Immature natural killer cell (primary cell): ENCODE measurements around the gene ABHD15. TPM values are rescaled to one million over a fixed set of nuclear protein-coding genes. Genes with fewer than 3 reads are reported as not detected.

Experiments
- DNase-seq, 3 donors: peaks; one replicate each; pipeline ENCODE4 v3.0.0; 2022; ENCODE audit warnings: mixed read lengths in 1 of 3
- H3K27ac Mint-ChIP-seq, 6 donors: one replicate each; pipeline ENCODE4 v1.8.0; 2020; ENCODE audit warnings: mixed read lengths in 6 of 6, mild to moderate bottlenecking in 5 of 6, inconsistent platforms in 4 of 6, moderate library complexity in 3 of 6
- H3K27me3 Mint-ChIP-seq, 3 donors: one replicate each; pipeline ENCODE4 v1.8.0; 2020 to 2021; ENCODE audit warnings: low read depth in 3 of 3, mild to moderate bottlenecking in 3 of 3, mixed read lengths in 3 of 3, moderate library complexity in 3 of 3, inconsistent platforms in 1 of 3
- H3K36me3 Mint-ChIP-seq, 3 donors: one replicate each; pipeline ENCODE4 v1.8.0; 2020; ENCODE audit warnings: mixed read lengths in 3 of 3, inconsistent platforms in 2 of 3, mild to moderate bottlenecking in 2 of 3
- H3K4me1 Mint-ChIP-seq, 2 donors: one replicate each; pipeline ENCODE4 v1.8.0; 2020; ENCODE audit warnings: inconsistent platforms in 2 of 2, mild to moderate bottlenecking in 2 of 2, mixed read lengths in 2 of 2, moderate library complexity in 1 of 2
- H3K4me3 Mint-ChIP-seq, 5 donors: one replicate each; pipeline ENCODE4 v1.8.0; 2020; ENCODE audit warnings: mild to moderate bottlenecking in 5 of 5, mixed read lengths in 5 of 5, inconsistent platforms in 3 of 5, moderate library complexity in 3 of 5
- H3K9me3 Mint-ChIP-seq, 6 donors: one replicate each; pipeline ENCODE4 v1.8.0; 2020; ENCODE audit warnings: mild to moderate bottlenecking in 6 of 6, mixed read lengths in 6 of 6, inconsistent platforms in 4 of 6, moderate library complexity in 3 of 6
- polyA plus RNA-seq, 3 donors: library from polyadenylated mRNA; unstranded; fragments of 300-500 nt; fragmentation: Illumina TruSeq; gene quantifications; one replicate each; pipeline ENCODE4 v1.2.3, GENCODE V29; 2021

The ABHD15 gene
- polyA plus RNA-seq, 3 donors from 2014 or later: 31.6 to 36.7 (median 34.0) TPM

GRCh38 chr17:29607557-29608195 lies 40.8 kb upstream of the ABHD15 start:
- DNase-seq: no peak
- Mint-ChIP-seq H3K9me3 (no peaks in the 10 kb centered on the region), H3K4me1 (peaks cover 15 to 18% of the 10 kb centered on the region in 2 donors), H3K4me3 (no peak overlapping the region), H3K27me3 (peaks cover 1 to 3% (median 3%) of the 10 kb centered on the region in 3 donors), H3K36me3 (no peaks in the 10 kb centered on the region), H3K27ac (peak overlapping the region in 1 of 6 donors; percentile 46)

GRCh38 chr17:29603109-29603674 lies 36.4 kb upstream of the ABHD15 start:
- no peak for DNase-seq
- no peak overlapping the region for H3K4me3 Mint-ChIP-seq
- no peak overlapping the region for H3K27ac Mint-ChIP-seq
- no peaks in the 10 kb centered on the region for H3K36me3 Mint-ChIP-seq
- peaks cover 0 to 2% (median 1%) of the 10 kb centered on the region in 3 donors for H3K27me3 Mint-ChIP-seq
- H3K4me1 Mint-ChIP-seq: peaks cover 0 to 1% of the 10 kb centered on the region in 2 donors
- H3K9me3 Mint-ChIP-seq: no peaks in the 10 kb centered on the region

GRCh38 chr17:29597361-29598172 lies 30.7 kb upstream of the ABHD15 start:
- H3K9me3 Mint-ChIP-seq: no peaks in the 10 kb centered on the region
- H3K36me3 Mint-ChIP-seq: no peaks in the 10 kb centered on the region
- H3K27ac Mint-ChIP-seq: no peak overlapping the region
- H3K4me3 Mint-ChIP-seq: no peak overlapping the region
- peaks cover 0 to 1% (median 0%) of the 10 kb centered on the region in 3 donors for H3K27me3 Mint-ChIP-seq
- peaks cover 2 to 9% of the 10 kb centered on the region in 2 donors for H3K4me1 Mint-ChIP-seq
- DNase-seq: no peak

GRCh38 chr17:29596811-29597210 lies 30.0 kb upstream of the ABHD15 start:
- Mint-ChIP-seq H3K27ac (no peak overlapping the region), H3K4me3 (no peak overlapping the region), H3K36me3 (no peaks in the 10 kb centered on the region), H3K27me3 (peaks cover 0 to 1% (median 0%) of the 10 kb centered on the region in 3 donors), H3K4me1 (peaks cover 9 to 16% of the 10 kb centered on the region in 2 donors), H3K9me3 (no peaks in the 10 kb centered on the region)
- no peak for DNase-seq

GRCh38 chr17:29595943-29596774 lies 29.3 kb upstream of the ABHD15 start:
- Mint-ChIP-seq H3K4me1 (peaks cover 16 to 23% of the 10 kb centered on the region in 2 donors), H3K27ac (no peak overlapping the region), H3K4me3 (no peak overlapping the region), H3K36me3 (no peaks in the 10 kb centered on the region), H3K27me3 (peaks cover 0 to 3% (median 1%) of the 10 kb centered on the region in 3 donors), H3K9me3 (no peaks in the 10 kb centered on the region)
- no peak for DNase-seq

- Mint-ChIP-seq H3K4me3 (peak overlapping the region; percentile 20 to 67 (median 61)), H3K27me3 (peaks cover 0 to 3% (median 1%) of the 10 kb centered on the region in 3 donors), H3K9me3 (no peaks in the 10 kb centered on the region), H3K4me1 (peaks cover 24 to 31% of the 10 kb centered on the region in 2 donors), H3K36me3 (no peaks in the 10 kb centered on the region), H3K27ac (no peak overlapping the region)
- DNase-seq: no peak
Observed at GRCh38 chr17:29595107-29595942, 28.5 kb upstream of the ABHD15 start.

- no peaks in the 10 kb centered on the region for H3K9me3 Mint-ChIP-seq
- peaks cover 31 to 37% of the 10 kb centered on the region in 2 donors for H3K4me1 Mint-ChIP-seq
- DNase-seq: no peak
- peak overlapping the region; percentile 56 to 73 (median 67) for H3K4me3 Mint-ChIP-seq
- H3K27me3 Mint-ChIP-seq: peaks cover 0 to 3% (median 1%) of the 10 kb centered on the region in 3 donors
- H3K27ac Mint-ChIP-seq: no peak overlapping the region
- H3K36me3 Mint-ChIP-seq: no peaks in the 10 kb centered on the region
Observed at GRCh38 chr17:29594519-29595090, 27.8 kb upstream of the ABHD15 start.

GRCh38 chr17:29593591-29594518 lies 27.0 kb upstream of the ABHD15 start:
- Mint-ChIP-seq H3K4me3 (peak overlapping the region; percentile 56 to 73 (median 67)), H3K36me3 (no peaks in the 10 kb centered on the region), H3K9me3 (no peaks in the 10 kb centered on the region), H3K27ac (no peak overlapping the region), H3K4me1 (peaks cover 31 to 37% of the 10 kb centered on the region in 2 donors), H3K27me3 (peaks cover 0 to 4% (median 1%) of the 10 kb centered on the region in 3 donors)
- DNase-seq: no peak

GRCh38 chr17:29592850-29593551 lies 26.2 kb upstream of the ABHD15 start, which contains the start of gene ANKRD13B:
ANKRD13B (plus strand) TSS chr17:29593132; CDS start chr17:29593622, 490 bp downstream.
- DNase-seq: no peak
- H3K9me3 Mint-ChIP-seq: no peaks in the 10 kb centered on the region
- peak within 1 kb of the TSS in 2 of 6 donors; percentile 46 to 57 for H3K27ac Mint-ChIP-seq
- peaks cover 37 to 45% of the 10 kb centered on the region in 2 donors for H3K4me1 Mint-ChIP-seq
- peak within 1 kb of the TSS; percentile 64 to 85 (median 73) for H3K4me3 Mint-ChIP-seq
- H3K36me3 Mint-ChIP-seq: no peaks in the 10 kb centered on the region
- H3K27me3 Mint-ChIP-seq: peaks cover 0 to 7% (median 5%) of the 10 kb centered on the region in 3 donors

- Mint-ChIP-seq H3K4me3 (peak overlapping the region; percentile 64 to 85 (median 70)), H3K36me3 (no peaks in the 10 kb centered on the region), H3K27ac (peak overlapping the region in 2 of 6 donors; percentile 46 to 57), H3K9me3 (no peaks in the 10 kb centered on the region), H3K4me1 (peaks cover 47 to 55% of the 10 kb centered on the region in 2 donors), H3K27me3 (peaks cover 0 to 7% (median 5%) of the 10 kb centered on the region in 3 donors)
- DNase-seq: peak; percentile 73 to 74 (median 74)
Observed at GRCh38 chr17:29591737-29592608, 25.1 kb upstream of the ABHD15 start.
